Neural progenitor cell (in vitro differentiated cells): ENCODE results near the gene HIP1R.

Source experiments
- EZH2 ChIP-seq: fragments of 200-600 bp; sonication (generic); IDR thresholded peaks from 2 replicates; pipeline ENCODE4 v1.6.1; 2017; ENCODE audit warnings: antibody characterized with exemption, mild to moderate bottlenecking, moderate library complexity
- TF ChIP-seq, protein P1 (sequence below): fragments of 200-600 bp; sonication (generic); IDR thresholded peaks from 2 replicates; pipeline ENCODE4 v1.5.1; 2017; ENCODE audit warnings: antibody characterized with exemption, mild to moderate bottlenecking

DNA sequence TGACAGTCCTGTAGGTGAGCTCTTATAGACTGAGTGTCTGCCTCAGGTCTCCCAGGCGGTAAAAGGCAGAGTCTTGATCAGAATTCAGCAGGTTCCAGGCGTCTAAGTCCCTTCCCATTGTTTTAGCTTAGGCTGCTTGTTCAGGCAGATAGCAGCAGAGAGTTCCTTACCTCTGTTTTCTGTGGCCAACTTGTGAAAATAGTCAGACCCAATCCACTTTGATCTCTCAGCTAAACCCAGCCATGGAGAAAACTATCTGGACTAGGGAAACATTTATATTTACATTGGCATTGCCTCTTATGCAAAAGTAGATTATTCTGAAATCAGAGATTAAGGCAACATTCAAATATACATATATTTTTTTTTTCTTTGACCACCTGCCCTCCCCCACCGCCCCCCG is 39.5 kb upstream of the HIP1R start:
- TF ChIP-seq, protein P1, sequence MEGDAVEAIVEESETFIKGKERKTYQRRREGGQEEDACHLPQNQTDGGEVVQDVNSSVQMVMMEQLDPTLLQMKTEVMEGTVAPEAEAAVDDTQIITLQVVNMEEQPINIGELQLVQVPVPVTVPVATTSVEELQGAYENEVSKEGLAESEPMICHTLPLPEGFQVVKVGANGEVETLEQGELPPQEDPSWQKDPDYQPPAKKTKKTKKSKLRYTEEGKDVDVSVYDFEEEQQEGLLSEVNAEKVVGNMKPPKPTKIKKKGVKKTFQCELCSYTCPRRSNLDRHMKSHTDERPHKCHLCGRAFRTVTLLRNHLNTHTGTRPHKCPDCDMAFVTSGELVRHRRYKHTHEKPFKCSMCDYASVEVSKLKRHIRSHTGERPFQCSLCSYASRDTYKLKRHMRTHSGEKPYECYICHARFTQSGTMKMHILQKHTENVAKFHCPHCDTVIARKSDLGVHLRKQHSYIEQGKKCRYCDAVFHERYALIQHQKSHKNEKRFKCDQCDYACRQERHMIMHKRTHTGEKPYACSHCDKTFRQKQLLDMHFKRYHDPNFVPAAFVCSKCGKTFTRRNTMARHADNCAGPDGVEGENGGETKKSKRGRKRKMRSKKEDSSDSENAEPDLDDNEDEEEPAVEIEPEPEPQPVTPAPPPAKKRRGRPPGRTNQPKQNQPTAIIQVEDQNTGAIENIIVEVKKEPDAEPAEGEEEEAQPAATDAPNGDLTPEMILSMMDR = no peak
- no peak for TF ChIP-seq EZH2
